ENCODE results near the gene RNASE9.
A peak's percentile ranks its signal among the peaks of the same experiment; 100 is the strongest.
"Not testable (repeated sequence)": the region's sequence is repeated elsewhere in the genome, so short reads cannot be mapped to it uniquely, and the experiment has no call there.

RNASE9 gene

GRCh38 chr14:20572382-20572990 is 11.6 kb upstream of the RNASE9 start:
- DNase-seq = not testable (repeated sequence)

DNA sequence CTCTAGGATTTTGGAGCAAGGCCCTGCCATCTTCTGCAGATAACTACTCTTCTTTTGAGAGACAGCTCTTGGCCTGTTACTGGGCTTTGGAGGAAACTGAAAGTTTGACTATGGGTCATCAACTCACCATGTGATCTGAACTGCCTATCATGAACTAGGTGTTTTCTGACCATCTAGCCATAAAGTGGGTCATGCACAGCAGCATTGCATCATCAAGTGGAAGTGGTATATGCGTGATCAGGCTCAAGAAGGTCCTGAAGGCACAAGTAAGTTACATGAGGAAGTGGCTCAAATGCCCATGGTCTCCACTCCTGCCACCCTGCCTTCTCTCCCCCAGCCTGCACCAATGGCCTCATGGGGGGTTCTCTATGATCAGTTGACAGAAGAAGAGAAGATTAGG is 9.9 kb upstream of the RNASE9 start:
- not testable (repeated sequence) for DNase-seq

DNA sequence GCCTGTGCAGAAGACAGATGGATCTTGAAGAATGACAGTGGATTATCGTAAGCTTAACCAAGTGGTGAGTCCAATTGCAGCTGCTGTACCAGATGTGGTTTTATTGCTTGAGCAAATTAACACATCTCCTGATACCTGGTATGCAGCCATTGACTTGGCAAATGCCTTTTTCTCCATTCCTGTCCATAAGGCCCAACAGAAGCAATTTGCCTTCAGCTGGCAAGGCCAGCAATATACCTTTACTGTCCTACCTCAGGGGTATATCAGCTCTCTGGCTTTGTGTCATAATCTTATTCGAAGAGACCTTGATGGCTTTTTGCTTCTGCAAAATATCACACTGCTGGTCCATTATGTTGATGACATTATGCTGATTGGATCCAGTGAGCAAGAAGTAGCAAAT is 9.0 kb upstream of the RNASE9 start:
- not testable (repeated sequence) for DNase-seq

DNA sequence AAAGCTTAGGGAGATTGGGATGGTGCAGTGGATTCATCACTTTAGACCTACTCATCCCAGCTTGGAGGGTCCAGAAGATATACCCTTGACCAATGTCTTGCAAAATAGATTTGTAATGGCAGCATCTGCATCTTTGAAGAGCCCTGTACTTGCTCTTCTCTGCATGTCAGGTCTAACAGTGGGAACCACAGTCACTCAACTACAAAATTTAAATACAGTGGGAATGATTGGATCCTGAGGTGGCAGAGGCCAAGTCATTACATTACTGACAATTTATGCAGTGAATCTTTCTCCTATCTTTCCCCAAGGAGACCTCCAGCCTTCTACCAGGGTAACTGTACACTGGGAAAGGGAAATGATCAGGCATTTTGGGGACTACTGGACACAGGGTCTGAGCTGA is 8.2 kb upstream of the RNASE9 start:
- no peak for DNase-seq

DNA sequence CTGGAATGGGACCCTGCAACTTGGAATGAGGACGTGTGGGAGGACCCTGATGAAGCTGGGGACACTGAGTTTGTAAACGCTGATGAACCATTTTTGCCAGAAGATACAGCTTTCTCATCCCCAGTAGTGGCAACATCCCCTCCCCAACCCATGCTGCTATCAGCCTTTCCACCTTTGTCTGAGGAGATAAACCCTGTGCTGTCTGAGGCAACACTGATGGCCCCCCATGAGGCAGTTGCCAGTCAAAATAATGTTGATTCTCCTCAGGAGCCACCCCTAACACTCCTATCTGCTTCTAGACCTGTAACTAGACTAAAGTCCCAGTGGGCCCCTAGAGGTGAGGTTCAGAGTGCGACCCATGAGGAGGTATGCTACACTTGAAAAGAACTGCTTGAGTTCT is 7.5 kb upstream of the RNASE9 start:
- DNase-seq = no peak

- DNase-seq = not testable (repeated sequence)
Observed at GRCh38 chr14:20567199-20567598, 6.4 kb upstream of the RNASE9 start.

- DNase-seq = no peak
Observed at GRCh38 chr14:20564501-20564997, 3.7 kb upstream of the RNASE9 start.

DNA sequence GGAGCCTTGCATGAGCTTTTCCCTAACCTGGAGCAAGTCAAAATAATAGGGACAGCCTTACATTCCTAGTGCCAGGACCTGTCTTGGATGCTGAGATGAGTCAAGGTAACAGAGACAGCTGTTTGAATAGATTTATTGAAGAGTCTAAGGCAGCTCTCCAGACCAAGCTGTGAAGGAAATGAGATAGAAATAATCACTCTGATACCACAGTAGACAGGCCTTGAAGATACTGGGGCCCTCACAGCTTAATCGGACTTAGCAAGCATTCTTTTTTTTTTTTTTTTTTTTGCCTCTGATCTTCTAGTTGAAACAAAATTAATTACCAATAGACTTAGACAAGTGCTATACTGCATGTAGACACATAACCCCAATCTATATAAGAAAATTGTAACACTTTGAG is 3.1 kb upstream of the RNASE9 start:
- no peak for DNase-seq

GRCh38 chr14:20559461-20559904 is 1.4 kb downstream of the RNASE9 start:
- no peak for DNase-seq

DNA sequence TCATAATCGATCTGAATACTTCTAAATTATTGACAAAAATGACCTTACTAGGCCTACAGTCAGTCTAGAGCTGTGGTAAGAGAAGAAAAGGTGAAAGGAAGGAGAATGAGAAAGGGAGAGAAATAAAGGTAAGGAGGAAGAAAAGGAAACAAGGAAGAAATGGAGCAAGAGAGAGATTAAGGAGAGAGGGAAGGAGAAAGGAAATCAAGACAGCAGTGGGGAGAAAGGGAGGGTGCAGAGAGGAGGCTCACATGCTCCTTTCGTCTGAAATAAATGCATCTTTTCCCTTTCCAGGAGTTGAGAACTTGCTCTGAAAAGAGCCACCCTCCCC is 3.7 kb downstream of the RNASE9 start:
- DNase-seq = no peak

DNA sequence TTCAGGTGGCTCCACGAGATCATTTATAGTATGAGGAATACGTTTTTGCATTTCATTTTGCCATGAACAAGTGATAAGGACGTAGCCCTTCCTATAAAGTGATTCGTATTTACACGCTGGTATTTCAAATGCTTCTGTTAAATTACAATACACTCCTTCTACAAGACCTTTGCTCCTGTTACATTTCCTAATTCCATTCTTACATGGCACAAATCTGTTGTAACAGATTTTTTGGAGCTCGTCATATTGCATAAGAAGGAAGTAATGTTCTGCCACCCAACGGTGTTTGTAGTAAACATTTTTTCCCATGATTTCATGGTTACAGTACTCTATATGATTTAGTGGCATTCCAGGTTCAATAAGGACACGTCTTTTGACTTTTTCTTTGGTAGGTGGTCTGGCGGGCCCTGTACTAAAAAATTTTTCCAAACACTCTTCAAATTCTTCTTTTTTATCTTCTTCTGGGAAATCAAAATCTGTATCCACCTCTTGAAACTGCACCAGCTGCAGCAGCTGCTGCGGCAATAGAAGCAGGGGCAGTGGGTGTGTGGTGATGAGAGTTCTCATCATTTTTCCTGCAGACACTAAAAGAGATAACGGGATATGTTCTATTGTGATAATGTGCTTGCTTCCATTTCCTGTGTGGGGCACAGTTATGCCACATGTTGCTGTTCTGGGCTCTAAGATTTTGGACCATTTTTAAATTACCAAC is 4.2 kb downstream of the RNASE9 start:
- DNase-seq = no peak

DNA sequence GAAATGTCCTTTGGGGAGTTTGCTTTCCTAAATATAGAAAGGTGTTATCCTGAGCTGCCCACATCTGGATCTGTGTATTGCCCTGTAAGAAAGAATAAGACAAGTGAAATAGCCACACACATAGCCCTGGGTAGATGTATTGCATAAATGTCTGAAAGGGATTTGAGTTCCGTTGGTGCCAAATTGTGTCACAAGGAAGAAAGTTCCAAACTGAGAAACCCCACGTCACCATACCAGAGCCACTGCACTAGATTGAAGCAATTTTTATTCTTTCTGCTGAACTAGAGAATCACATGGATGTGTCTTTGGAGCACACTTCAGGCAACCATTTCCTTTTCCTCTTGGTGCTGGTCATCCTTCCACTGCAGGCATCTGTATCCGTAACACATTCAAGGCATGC is 5.0 kb downstream of the RNASE9 start:
- no peak for DNase-seq

DNA sequence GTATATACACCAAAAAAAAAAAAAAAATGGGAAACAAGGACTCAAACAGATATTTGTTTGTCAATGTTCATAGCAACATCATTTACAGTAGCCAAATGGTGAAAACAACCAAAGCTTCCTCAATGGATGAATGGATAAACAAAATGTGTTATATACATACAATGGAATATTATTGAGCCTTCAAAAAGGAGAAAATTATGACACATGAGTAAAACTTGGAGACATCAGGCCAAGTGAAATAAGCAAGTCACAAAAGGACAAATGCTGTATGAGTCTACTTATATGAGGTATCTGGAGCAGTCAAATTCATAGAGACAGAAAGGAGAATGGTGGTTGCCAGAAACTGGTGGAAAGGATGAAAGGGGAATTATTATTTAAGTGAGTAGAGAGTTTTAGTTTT is 7.8 kb downstream of the RNASE9 start:
- no peak for DNase-seq

- no peak for DNase-seq
Observed at GRCh38 chr14:20551606-20552005, 9.2 kb downstream of the RNASE9 start.

GRCh38 chr14:20550926-20551325 is 9.9 kb downstream of the RNASE9 start:
- DNase-seq = no peak

- no peak for DNase-seq
Observed at GRCh38 chr14:20548414-20549158, 12.3 kb downstream of the RNASE9 start.

GRCh38 chr14:20546877-20547276 is 14.0 kb downstream of the RNASE9 start:
- DNase-seq = no peak

- no peak for DNase-seq
Observed at GRCh38 chr14:20539906-20540305, 20.9 kb downstream of the RNASE9 start.

DNA sequence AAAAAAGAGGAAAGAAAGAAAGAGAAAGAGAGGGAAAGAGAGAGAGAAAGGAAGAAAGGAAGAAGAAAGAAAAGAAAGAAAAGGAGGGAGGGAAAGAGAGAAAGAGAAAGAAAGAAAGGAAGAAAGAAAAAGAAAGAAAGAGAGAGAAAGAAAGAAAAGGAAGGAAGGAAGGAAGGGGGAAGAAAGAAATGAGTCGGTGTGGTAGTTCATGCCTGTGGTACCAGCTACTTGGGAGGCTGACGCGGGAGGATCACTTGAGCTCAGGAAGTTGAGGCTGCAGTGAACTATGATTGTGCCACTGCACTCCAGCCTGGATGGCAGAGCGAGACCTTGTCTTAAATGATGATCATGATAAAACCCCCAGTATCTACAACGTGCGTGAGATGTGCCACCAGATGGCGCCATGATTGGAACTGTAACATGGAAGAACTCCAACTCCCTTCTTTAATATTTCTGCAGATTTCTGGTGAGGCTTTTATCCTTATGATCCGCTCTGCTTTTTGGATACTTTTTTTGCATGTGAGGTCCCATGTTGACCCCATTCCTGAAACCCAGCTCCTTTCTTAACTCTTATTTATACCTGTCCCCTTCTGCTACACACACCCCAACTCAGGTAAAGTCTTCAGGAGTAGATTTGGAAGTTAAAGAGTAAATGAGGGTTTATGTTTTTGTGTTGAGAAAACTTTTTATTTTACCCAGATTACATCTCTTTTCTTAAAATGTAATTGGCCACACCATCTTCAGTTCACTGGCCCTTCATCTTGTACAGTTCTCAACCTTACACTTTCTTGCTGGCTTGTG is 29.9 kb downstream of the RNASE9 start:
- DNase-seq = peak; percentile 12

DNA sequence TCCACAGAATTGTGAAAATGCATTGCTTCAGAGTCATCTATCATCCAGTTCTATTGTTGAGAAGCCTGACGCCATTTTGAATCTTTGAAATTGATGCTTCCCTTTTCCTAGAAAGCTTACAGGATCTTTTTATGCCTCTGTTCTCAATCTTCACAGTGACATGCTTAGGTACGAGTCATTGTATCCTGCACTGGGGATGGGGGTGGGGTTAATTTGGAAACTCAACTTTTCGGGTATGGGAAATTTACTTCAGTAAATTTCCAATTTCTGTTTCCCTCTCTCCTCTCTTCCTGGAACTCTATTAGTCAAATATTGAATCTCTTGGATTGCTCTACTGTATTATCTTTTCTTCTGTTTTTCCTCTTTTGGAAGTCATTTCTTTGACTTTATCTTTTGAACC is 31.0 kb downstream of the RNASE9 start:
- DNase-seq = no peak

DNA sequence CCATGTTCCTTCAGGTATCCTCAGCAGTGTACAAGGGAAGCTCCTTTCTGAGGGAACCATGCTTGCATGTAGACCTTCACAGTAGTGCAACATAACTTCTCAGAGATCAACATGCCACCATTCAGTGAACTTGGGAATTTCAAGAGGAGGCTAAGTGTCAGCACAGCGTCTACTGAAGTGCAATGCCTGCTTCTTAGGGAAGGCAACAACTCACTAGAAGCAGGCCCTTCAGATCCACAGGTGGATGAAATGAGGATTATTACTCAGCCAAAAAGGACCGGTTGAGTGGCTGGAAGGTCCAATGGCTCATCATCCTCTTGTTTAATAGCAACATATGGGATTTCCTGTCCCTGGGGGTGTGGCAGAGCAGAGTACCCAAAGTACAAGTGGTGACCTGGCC is 36.8 kb downstream of the RNASE9 start:
- no peak for DNase-seq

DNA sequence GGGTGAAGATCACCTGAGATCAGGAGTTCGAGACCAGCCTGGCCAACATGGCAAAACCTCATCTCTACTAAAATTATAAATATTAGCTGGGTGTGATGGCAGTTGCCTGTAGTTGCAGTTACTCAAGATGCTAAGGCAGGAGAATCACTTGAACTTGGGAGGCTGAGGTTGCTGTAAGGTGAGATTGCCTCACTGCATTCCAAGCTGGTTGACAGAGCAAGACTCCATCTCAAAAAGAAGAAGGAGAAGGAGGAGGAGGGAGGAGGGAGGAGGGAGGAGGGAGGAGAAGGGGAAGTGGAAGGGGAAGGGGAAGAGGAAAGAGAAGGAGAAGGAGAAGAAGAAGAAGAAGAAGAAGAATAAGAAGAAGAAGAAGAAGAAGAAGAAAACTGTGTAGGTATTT is 38.5 kb downstream of the RNASE9 start:
- DNase-seq = no peak

- no peak for DNase-seq
Observed at GRCh38 chr14:20516921-20517320, 43.9 kb downstream of the RNASE9 start.
